ENCODE results near the gene RAB33A.
"Not testable (repeated sequence)": the region's sequence is repeated elsewhere in the genome, so short reads cannot be mapped to it uniquely, and the experiment has no call there.

RAB33A gene

DNA sequence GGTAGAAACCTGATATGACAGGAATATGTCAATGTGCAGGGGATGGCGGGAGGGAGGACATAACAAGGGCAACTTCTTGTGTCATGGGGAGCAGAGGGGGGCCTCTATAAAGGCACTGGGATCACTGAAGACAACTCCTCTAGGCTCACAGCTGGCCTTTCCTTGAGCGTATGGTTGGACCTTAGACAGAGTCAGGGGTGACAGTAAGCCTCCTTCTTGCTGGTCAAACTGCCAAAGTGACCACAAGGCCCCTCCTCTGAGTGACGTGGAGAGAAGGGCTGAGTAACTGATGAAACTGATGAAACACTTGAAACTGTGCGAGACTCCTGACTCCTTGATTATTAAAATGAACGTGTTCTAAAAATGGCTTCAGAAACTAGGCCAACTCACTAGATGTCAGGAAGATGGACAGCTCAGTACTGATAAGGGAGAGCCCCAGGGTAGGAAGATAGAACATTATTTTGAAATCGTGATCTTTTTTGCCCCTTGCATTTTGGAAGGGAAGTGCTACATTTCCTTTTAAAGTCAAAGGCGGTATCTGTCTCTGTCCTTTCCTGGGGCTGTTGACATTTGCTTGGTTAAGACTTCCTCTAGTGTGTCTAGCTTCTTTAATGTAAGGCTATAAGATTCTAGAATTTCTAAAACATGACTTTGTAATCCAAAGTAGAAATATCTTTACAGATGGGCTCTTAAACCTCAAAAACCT lies 1.6 kb downstream of the RAB33A start:
- no peak for DNase-seq

GRCh38 chrX:130174045-130174704 lies 2.4 kb downstream of the RAB33A start:
- no peak for DNase-seq

- no peak for DNase-seq
These were observed 3.2 kb downstream of the RAB33A start for GRCh38 chrX:130174937-130175336.

DNA sequence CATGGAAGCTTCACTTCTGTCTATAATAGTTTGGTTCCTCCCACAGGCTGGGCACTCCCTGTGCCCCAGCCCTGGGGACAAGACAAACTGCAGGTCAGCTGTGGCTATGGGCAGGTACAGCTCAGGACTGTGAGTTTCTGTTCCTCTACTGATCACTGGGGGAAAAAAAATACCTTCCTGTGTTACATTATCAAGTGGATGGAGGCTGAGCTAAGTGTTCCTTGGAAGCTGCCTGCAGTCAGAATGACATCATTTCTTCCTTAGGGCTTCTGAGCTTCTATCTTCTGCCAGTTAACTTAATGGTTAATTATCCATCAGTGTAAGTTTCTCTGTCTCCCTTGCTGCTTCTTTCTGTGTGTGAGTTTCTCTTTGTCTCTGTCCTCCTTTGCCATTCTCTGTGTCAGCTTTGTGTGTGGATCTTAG lies 4.6 kb downstream of the RAB33A start:
- no peak for DNase-seq

GRCh38 chrX:130176942-130177341 lies 5.2 kb downstream of the RAB33A start:
- DNase-seq = no peak

GRCh38 chrX:130179170-130179569 lies 7.4 kb downstream of the RAB33A start:
- DNase-seq = no peak

GRCh38 chrX:130179579-130180215 lies 7.9 kb downstream of the RAB33A start:
- DNase-seq = no peak

- no peak for DNase-seq
These were observed 12.4 kb downstream of the RAB33A start for GRCh38 chrX:130184168-130184567.

DNA sequence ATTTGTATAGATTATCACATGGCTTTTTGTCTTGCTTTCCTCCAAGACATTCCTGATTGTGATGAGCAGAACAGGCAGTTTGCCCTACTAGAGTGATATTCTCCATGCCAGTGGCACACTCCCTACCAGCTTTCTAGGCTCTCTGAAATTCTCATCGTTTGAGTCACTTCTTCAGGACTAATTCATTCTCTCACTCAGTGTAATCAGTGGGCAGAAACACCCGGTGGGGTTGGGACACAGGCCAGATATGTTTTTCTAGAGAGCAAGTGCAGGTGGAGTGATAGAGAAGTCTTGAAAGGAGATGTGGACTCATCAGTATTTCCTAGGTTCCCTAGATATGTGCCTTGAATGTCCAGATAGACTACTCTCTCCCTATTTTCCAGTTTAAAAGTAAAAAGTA lies 13.1 kb downstream of the RAB33A start:
- DNase-seq = no peak

GRCh38 chrX:130186651-130187050 lies 14.9 kb downstream of the RAB33A start:
- DNase-seq = no peak

DNA sequence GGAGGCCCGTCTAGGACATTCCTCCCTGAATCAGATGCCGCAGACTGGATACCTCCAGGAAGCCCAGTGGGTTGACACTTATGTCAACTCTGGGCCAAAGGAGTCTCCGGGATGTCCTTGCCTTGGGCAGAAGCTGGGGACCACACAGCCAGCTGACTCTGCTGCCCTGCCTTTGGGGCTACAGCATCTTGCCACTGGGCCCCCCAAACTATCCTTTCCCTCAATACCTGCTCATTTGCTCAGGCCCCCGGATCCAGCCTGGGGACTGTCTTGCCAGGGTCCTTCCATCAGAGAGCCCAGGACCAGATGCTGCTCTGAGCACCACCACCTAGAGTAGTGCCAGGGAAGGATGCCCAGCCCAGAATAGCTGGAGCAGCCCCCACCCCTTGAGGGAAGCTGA lies 19.0 kb downstream of the RAB33A start:
- DNase-seq = no peak

DNA sequence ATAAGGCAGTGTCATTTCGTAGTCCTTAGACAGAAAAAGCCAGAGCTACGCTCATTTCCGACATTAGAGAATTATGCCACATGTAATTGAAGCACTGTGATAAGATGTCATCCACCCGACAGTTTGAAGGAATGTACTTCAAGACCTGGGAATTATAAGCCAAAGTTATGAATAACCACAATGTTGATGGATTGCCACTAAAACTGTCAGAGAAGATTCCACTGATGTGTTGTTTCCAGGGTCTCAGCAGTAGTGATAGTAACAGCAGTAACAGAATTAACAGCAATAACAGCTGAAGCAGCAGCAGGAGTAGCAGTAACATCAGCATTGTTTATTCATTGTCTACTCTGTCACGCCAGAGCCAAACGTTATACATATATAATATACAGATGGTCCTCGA lies 24.7 kb downstream of the RAB33A start:
- no peak for DNase-seq

DNA sequence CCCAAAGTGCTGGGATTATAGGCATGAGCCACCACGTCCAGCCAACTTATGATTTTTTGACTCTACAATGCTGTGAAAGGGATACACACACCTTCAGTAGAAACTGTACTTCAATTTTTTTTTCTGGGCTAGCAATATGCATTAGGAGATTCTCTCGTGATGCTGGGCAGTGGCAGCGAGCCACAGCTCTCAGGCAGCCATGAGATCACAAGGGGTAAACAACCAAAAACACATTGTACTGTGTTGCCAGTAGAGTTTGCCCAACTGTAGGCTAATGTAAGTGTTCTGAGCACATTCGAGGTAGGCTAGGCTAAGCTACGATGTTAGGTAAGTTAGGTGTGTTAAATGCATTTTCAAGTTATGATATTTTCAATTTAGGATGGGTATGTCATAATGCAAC lies 25.7 kb downstream of the RAB33A start:
- no peak for DNase-seq

GRCh38 chrX:130204647-130205046 lies 32.9 kb downstream of the RAB33A start:
- DNase-seq = no peak

DNA sequence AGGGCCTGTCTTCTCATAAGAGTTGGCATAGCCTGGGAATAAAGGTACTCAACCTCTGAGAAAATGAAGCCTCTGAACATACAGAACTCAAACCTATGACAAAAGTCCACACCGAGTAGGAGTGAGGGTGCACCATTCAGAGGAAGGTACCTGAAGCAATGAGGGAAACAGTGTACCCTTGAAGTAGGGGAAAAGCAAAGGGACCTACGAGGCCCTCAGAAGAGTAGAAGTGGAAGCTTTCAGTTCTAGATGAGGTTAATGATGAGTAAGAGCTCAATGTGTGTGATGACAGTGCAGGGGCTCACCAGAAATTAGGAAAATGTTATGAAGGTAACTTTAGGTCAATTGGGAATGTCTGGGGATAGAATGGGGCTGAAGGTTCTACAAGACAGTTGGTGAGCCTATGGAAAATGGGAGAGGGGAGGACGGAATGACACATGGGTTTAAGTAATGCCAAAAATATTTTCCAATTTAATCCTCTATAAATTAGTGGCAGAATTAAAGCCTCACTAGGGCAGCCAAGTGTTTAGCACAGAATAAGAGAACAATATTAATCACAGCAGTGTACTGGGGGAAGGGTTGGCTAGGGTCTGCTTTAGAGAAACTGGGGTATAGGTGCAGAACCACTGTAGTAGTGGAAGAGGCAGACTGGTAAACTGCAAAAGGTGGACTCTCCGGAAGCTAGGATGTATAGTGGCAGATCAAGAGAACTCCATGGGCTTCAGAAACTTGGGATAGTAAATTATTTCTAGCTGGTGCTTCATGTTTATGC lies 39.8 kb downstream of the RAB33A start:
- DNase-seq = no peak

DNA sequence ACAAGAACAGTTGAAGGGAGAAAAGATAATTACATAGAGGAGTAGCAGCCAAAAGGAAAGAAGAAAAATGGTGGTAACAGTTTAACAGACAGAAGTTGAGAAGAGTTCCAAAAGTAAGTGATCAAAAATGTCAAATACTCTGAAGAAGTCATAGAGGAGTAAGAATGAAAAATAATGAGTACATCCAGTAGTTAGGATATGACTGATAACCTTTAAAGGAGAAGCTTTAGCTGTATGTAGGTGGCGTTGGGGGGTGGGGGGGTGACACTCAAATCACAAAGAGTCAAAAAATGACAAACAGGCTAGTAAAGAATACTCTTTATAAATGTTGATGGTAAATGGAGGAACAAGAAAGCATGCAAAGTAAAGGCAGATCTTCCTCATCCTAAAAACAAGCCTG lies 40.6 kb downstream of the RAB33A start:
- DNase-seq = no peak

DNA sequence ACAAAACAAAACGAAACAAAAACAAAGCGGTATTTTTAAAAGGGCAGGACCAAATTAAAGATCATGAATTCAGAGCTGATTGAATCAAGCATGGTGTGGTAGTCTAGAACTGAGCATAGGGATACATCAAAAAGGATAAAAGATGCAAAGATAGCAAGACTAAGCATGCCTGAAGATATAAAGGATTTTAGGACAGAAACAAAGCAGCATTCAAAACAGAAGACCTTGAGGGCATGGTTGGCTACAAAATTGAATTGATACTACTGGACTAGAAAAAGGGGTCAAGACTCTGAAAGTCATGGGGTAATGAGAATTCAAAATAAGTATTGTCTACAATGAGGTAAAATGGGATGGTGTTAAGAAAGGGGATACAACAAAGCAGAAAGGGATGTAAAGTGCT lies 41.6 kb downstream of the RAB33A start:
- no peak for DNase-seq

- DNase-seq = no peak
These were observed 44.6 kb downstream of the RAB33A start for GRCh38 chrX:130216320-130216719.

DNA sequence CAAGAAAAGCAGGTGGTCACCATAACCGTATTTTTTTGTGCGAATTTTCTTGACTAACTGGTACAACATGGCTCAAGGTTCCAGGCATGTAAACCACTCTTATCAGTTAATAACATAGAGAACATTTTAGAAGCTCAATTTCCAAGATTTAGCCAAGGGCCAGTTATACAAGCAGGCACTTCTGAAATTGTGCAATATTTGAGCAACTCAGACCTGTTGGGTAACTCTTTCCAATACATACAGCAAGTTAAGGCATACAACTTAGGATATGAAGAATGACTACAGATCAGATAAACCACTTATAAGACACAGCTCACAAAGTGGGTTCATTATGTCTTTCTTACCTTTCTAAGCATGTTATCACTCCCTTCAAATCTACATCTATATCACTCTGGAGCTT lies 53.0 kb downstream of the RAB33A start:
- no peak for DNase-seq

DNA sequence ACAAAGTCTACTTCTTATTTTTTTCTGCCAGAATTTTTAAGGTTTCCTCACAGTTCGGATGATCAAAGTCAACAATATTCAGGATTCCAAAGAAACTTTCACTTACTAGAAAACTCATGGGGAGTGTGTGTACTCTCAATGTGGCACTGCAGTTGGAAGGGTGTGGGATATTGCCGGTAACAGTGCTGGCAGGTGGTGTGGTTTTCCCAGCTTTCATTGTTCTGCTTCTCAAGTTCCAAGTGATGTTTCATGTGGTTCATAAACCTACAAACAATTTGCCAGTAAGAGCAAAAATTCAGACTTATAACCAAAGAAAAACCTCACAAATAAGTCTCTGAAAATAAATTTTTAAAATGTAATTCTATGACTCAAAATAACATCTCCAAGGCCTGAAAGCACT lies 57.1 kb downstream of the RAB33A start:
- no peak for DNase-seq

GRCh38 chrX:130231184-130231583 lies 59.4 kb downstream of the RAB33A start:
- DNase-seq = not testable (repeated sequence)
